HAP-1 (cell line): ENCODE data around the gene NR1H4.
"Not testable (repeated sequence)": the region's sequence is repeated elsewhere in the genome, so short reads cannot be mapped to it uniquely, and the experiment has no call there.

Source experiments
- DNase-seq, 2 experiments: peaks; one replicate each; pipeline ENCODE4 v3.0.0-alpha.2; 2016 to 2020; ENCODE audit warnings: low spot score in 2 of 2
- H3K27me3 ChIP-seq: fragments of 250-450 bp; sonication (Bioruptor Pico); 2 replicates; pipeline ENCODE4 v1.5.1; 2020; ENCODE audit warnings: low read depth, mild to moderate bottlenecking, moderate library complexity
- H3K36me3 ChIP-seq: fragments of 250-450 bp; sonication (Bioruptor Pico); replicated peaks from 2 replicates; pipeline ENCODE4 v1.5.1; 2020; ENCODE audit warnings: mild to moderate bottlenecking
- H3K4me1 ChIP-seq: fragments of 250-450 bp; sonication (Bioruptor Pico); 2 replicates; pipeline ENCODE4 v1.5.1; 2020; ENCODE audit warnings: mild to moderate bottlenecking
- H3K4me3 ChIP-seq: fragments of 250-450 bp; sonication (Bioruptor Pico); 2 replicates; pipeline ENCODE4 v1.5.1; 2020; ENCODE audit warnings: mild to moderate bottlenecking, moderate library complexity
- H3K9me3 ChIP-seq: fragments of 250-450 bp; sonication (Bioruptor Pico); 2 replicates; pipeline ENCODE4 v1.5.1; 2020; ENCODE audit warnings: mild to moderate bottlenecking, moderate library complexity
- in situ Hi-C: fragments of 300-500 bp; cut with MboI; formaldehyde crosslinking; loops from 3 replicates; pipeline ENCODE4 v1.14.3; 2020; ENCODE audit warnings: low sequenced_read_pairs, inconsistent platforms, mixed read lengths

NR1H4 gene

GRCh38 chr12:100473716-100474150, at the start of gene NR1H4:
Gene NR1H4, plus strand, starts transcription at chr12:100473866. Its CDS starts 19,458 bp downstream, at chr12:100493324.
- DNase-seq: no peak
- Histone ChIP-seq H3K9me3 (no peaks in the 10 kb centered on the region), H3K27me3 (no peaks in the 10 kb centered on the region), H3K4me1 (peaks cover 14% of the 10 kb centered on the region), H3K4me3 (no peak within 1 kb of the TSS), H3K36me3 (no peaks in the 10 kb centered on the region)
- in situ Hi-C loops: no loop called here

- no peak for DNase-seq
- no peak overlapping the region for H3K4me3 ChIP-seq
- no peaks in the 10 kb centered on the region for H3K36me3 ChIP-seq
- no peaks in the 10 kb centered on the region; the same call in 1 of the 2 replicates for H3K27me3 ChIP-seq
- H3K4me1 ChIP-seq: no peaks in the 10 kb centered on the region
- in situ Hi-C loops: no loop called here
- H3K9me3 ChIP-seq: peaks cover 4% of the 10 kb centered on the region; the same call in 1 of the 2 replicates
These were observed 47.5 kb upstream of the NR1H4 start for GRCh38 chr12:100426145-100426544.

DNA sequence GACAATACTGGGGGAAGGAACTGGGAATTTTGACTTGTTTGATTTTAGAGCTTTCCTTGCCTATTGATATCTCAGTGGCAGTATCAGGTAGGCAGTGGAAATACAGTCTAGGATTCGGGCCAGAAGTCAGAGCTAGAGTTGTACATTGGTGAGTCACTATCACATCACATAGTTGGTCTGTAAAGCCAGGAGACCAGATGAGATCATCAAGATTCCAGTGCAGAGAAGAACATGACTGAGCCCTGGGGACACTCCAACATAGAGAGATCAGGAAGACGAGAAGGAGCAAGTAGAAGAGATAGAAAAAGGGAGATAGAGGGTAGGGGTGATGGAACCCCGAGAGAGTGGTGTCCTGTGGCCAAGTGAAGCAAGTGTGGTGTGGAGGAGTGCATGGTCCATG, 46.6 kb upstream of the NR1H4 start:
- DNase-seq: no peak
- H3K27me3 ChIP-seq: no peaks in the 10 kb centered on the region
- no peaks in the 10 kb centered on the region for H3K36me3 ChIP-seq
- peaks cover 4% of the 10 kb centered on the region; the same call in 1 of the 2 replicates for H3K9me3 ChIP-seq
- no peaks in the 10 kb centered on the region for H3K4me1 ChIP-seq
- in situ Hi-C loops: no loop called here
- no peak overlapping the region for H3K4me3 ChIP-seq

GRCh38 chr12:100430251-100430650, 43.4 kb upstream of the NR1H4 start:
- H3K9me3 ChIP-seq, H3K4me3 ChIP-seq, in situ Hi-C loops, H3K4me1 ChIP-seq, H3K27me3 ChIP-seq, H3K36me3 ChIP-seq, DNase-seq: not testable (repeated sequence)

- no peak for DNase-seq
- Histone ChIP-seq H3K9me3 (no peaks in the 10 kb centered on the region), H3K4me3 (no peak overlapping the region), H3K4me1 (0 out of 2 replicates have a peak, but pooled peaks cover 6% of the 10 kb centered on the region), H3K27me3 (no peaks in the 10 kb centered on the region), H3K36me3 (no peaks in the 10 kb centered on the region)
- in situ Hi-C loops: no loop called here
These were observed 40.0 kb upstream of the NR1H4 start for GRCh38 chr12:100433701-100434100.

- Histone ChIP-seq H3K9me3 (no peaks in the 10 kb centered on the region), H3K27me3 (no peaks in the 10 kb centered on the region), H3K4me3 (no peak overlapping the region), H3K36me3 (no peaks in the 10 kb centered on the region), H3K4me1 (0 out of 2 replicates have a peak, but pooled peaks cover 6% of the 10 kb centered on the region)
- no peak for DNase-seq
- in situ Hi-C loops: no loop called here
These were observed 39.5 kb upstream of the NR1H4 start for GRCh38 chr12:100434177-100434576.

GRCh38 chr12:100435957-100436356, 37.7 kb upstream of the NR1H4 start:
- DNase-seq: no peak
- in situ Hi-C loops: no loop called here
- H3K4me3 ChIP-seq: no peak overlapping the region
- H3K36me3 ChIP-seq: no peaks in the 10 kb centered on the region
- no peaks in the 10 kb centered on the region for H3K27me3 ChIP-seq
- H3K4me1 ChIP-seq: 0 out of 2 replicates have a peak, but pooled peaks cover 6% of the 10 kb centered on the region
- no peaks in the 10 kb centered on the region for H3K9me3 ChIP-seq

GRCh38 chr12:100437038-100437841, 36.4 kb upstream of the NR1H4 start:
- no peaks in the 10 kb centered on the region for H3K36me3 ChIP-seq
- no peaks in the 10 kb centered on the region for H3K9me3 ChIP-seq
- in situ Hi-C loops: no loop called here
- no peaks in the 10 kb centered on the region for H3K27me3 ChIP-seq
- DNase-seq: peak; percentile 21 to 27
- no peak overlapping the region for H3K4me3 ChIP-seq
- 0 out of 2 replicates have a peak, but pooled peaks cover 6% of the 10 kb centered on the region for H3K4me1 ChIP-seq

- Histone ChIP-seq H3K4me1 (0 out of 2 replicates have a peak, but pooled peaks cover 6% of the 10 kb centered on the region), H3K4me3 (no peak overlapping the region), H3K36me3 (no peaks in the 10 kb centered on the region), H3K9me3 (no peaks in the 10 kb centered on the region), H3K27me3 (no peaks in the 10 kb centered on the region)
- DNase-seq: no peak
- in situ Hi-C loops: no loop called here
These were observed 33.9 kb upstream of the NR1H4 start for GRCh38 chr12:100439797-100440196.

GRCh38 chr12:100442403-100442802, 31.3 kb upstream of the NR1H4 start:
- H3K9me3 ChIP-seq: no peaks in the 10 kb centered on the region
- no peaks in the 10 kb centered on the region for H3K27me3 ChIP-seq
- H3K4me1 ChIP-seq: 0 out of 2 replicates have a peak, but pooled peaks cover 3% of the 10 kb centered on the region
- no peaks in the 10 kb centered on the region for H3K36me3 ChIP-seq
- DNase-seq: no peak
- no peak overlapping the region for H3K4me3 ChIP-seq
- in situ Hi-C loops: no loop called here

- Histone ChIP-seq H3K4me1 (no peaks in the 10 kb centered on the region), H3K4me3 (no peak overlapping the region), H3K36me3 (no peaks in the 10 kb centered on the region), H3K9me3 (no peaks in the 10 kb centered on the region), H3K27me3 (no peaks in the 10 kb centered on the region)
- in situ Hi-C loops: no loop called here
- no peak for DNase-seq
These were observed 30.2 kb upstream of the NR1H4 start for GRCh38 chr12:100443434-100443833.

DNA sequence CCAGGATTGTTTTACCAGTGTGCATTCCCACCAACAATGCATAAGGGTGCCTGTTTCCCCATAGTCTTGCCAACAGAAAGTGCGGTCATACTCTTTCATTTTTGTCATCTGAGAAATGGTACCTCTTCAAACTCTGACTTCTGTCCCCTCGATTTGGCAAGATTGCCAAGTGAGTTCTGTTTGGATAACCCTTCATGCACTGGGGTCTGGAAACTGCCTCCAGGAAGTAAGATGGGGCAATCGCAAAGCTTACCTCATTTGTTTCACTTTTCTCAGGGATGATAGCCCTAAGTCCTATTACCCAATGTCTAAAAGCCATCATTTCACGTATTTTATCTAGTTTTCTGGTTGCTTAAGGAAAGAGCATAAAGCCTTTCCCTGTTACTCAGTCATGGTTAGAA, 28.6 kb upstream of the NR1H4 start:
- DNase-seq: no peak

DNA sequence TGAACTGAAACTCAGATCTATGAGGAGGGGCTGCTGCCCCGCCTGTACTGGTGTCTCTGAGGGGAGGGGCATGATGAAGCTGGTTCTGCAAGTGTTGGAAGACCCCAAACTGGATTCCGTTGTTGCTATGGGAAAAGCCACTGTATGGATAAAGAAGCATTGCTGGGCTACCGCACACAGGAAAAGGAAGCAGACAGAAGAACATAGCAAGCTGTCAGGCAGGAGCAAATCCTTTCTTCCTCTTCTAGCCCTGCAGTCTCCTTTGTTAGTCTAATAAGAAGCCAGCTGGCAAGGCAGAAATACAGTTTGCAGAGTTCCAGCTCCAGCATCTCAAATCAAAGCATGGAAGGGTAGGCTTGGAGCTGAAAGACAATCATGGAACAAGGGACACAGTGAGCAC, 26.3 kb upstream of the NR1H4 start:
- in situ Hi-C loops: no loop called here
- DNase-seq: no peak
- Histone ChIP-seq H3K9me3 (no peaks in the 10 kb centered on the region), H3K27me3 (no peaks in the 10 kb centered on the region), H3K36me3 (no peaks in the 10 kb centered on the region), H3K4me3 (no peak overlapping the region), H3K4me1 (no peaks in the 10 kb centered on the region)

More for the DNA sequence above, 28.6 kb upstream of the NR1H4 start:
- Histone ChIP-seq H3K27me3 (no peaks in the 10 kb centered on the region), H3K4me1 (no peaks in the 10 kb centered on the region), H3K36me3 (no peaks in the 10 kb centered on the region), H3K4me3 (no peak overlapping the region), H3K9me3 (no peaks in the 10 kb centered on the region)
- in situ Hi-C loops: no loop called here

DNA sequence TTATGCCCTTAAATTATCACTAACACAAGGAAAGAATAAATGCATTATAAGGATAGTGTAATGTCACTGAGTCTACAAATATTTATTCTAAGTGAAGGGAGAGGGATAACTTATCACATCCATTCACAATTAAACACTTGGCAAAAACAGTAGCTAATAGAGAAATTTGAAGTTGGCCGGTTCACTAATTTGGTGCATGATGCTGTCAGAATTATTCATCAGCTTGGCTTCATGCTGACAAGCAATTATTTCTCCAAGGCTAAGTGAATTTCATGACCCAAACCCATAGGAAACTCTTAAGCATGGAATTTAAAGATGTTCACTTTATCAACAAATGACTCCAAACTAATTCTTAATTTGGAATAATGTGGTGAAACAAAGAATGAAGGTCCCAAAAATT, 25.0 kb upstream of the NR1H4 start:
- DNase-seq: no peak
- H3K27me3 ChIP-seq: no peaks in the 10 kb centered on the region
- in situ Hi-C loops: no loop called here
- H3K4me3 ChIP-seq: no peak overlapping the region
- H3K4me1 ChIP-seq: no peaks in the 10 kb centered on the region
- no peaks in the 10 kb centered on the region for H3K36me3 ChIP-seq
- no peaks in the 10 kb centered on the region for H3K9me3 ChIP-seq
